Smooth muscle cell (in vitro differentiated cells): ENCODE data around the gene BLTP1. TPM values are rescaled to one million over a fixed set of nuclear protein-coding genes. Genes with fewer than 3 reads are reported as not detected.

Experiments
- DNase-seq: peaks from one replicate; lab custom pipeline; 2025; ENCODE audit not compliant: unreplicated experiment; lab: John Stamatoyannopoulos, UW
- H2AFZ ChIP-seq: fragments of 200-600 bp; sonication (generic); 2 replicates; pipeline ENCODE4 v1.6.0; 2016; ENCODE audit warnings: antibody characterized with exemption, low read depth, mild to moderate bottlenecking
- H3F3A ChIP-seq: fragments of 200-600 bp; sonication (generic); 2 replicates; pipeline ENCODE4 v1.6.0; 2017; ENCODE audit warnings: antibody characterized with exemption, low read depth
- H3K27ac ChIP-seq: fragments of 200-600 bp; sonication (generic); 2 replicates; pipeline ENCODE4 v1.5.1; 2016; ENCODE audit warnings: low read depth, mild to moderate bottlenecking
- H3K27me3 ChIP-seq: fragments of 200-600 bp; sonication (generic); 2 replicates; pipeline ENCODE4 v1.6.1; 2016; ENCODE audit warnings: low read depth, mild to moderate bottlenecking
- H3K36me3 ChIP-seq: fragments of 200-600 bp; sonication (generic); 2 replicates; pipeline ENCODE4 v1.5.1; 2016; ENCODE audit warnings: low read depth
- H3K4me1 ChIP-seq: fragments of 200-600 bp; sonication (generic); 2 replicates; pipeline ENCODE4 v1.5.1; 2016; ENCODE audit warnings: low read depth
- H3K4me2 ChIP-seq: fragments of 200-600 bp; sonication (generic); 2 replicates; pipeline ENCODE4 v1.6.0; 2016; ENCODE audit warnings: mild to moderate bottlenecking
- H3K4me3 ChIP-seq: fragments of 200-600 bp; sonication (generic); 2 replicates; pipeline ENCODE4 v1.5.1; 2016; ENCODE audit warnings: mild to moderate bottlenecking
- H3K79me2 ChIP-seq: fragments of 200-600 bp; sonication (generic); 2 replicates; pipeline ENCODE4 v1.6.0; 2016; ENCODE audit warnings: low read depth, mild to moderate bottlenecking
- H3K9ac ChIP-seq: fragments of 200-600 bp; sonication (generic); 2 replicates; pipeline ENCODE4 v1.6.0; 2016; ENCODE audit warnings: low read depth
- H3K9me3 ChIP-seq: fragments of 200-600 bp; sonication (generic); replicated peaks from 2 replicates; pipeline ENCODE4 v1.5.1; 2016; ENCODE audit warnings: low read depth
- H4K20me1 ChIP-seq: fragments of 200-600 bp; sonication (generic); 2 replicates; pipeline ENCODE4 v1.6.0; 2016; ENCODE audit warnings: low read depth
- WGBS: methylation state at CpG from one replicate; pipeline ENCODE4 v1.1.7; 2016; ENCODE audit warnings: low lambda C conversion rate; 5-methylcytosine and 5-hydroxymethylcytosine counted together
- polyA plus RNA-seq: library from polyadenylated mRNA; unstranded; fragments of >200 nt; fragmentation: Nextera tagmentation; extraction: Ambion mirVana; gene quantifications from 2 replicates; pipeline ENCODE4 v1.2.1, GENCODE V29; 2016
- total RNA-seq: library from RNA; depleted of rRNA; stranded (reverse); fragments of >200 nt; gene quantifications from 2 replicates; pipeline ENCODE4 v1.2.3, GENCODE V29; 2014
- TF ChIP-seq, protein P1 (sequence below): fragments of 200-600 bp; sonication (generic); IDR thresholded peaks from 2 replicates; pipeline ENCODE4 v1.5.1; 2017; ENCODE audit warnings: borderline replicate concordance, mild to moderate bottlenecking, antibody characterized with exemption; ENCODE audit not compliant: insufficient read depth, poor library complexity, severe bottlenecking

Gene BLTP1
- total and polyA plus RNA-seq, 2 experiments from 2014 or later: 4.7 to 80.5 TPM

DNA sequence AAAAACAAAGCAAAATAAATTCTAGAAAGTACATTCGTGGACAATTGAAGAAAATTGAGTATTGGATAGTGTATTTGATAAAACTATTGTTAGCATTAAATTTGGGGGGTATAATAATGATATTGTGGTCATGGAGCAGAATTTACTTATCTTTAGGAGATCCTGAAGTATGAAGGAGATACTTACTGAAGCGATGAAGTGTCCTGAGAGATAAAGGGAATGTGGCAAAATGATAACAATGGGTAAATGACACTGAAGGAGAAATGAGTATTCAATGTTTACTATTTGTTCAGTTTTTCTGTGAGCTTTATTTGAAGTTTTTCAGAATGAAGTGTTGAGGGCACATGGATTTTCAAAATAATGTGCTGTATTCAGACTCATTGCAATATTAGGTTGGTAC, 30.0 kb upstream of the BLTP1 start:
- no peak for DNase-seq
- Histone ChIP-seq H3K27ac (no peak overlapping the region), H3K79me2 (no peaks in the 10 kb centered on the region), H3K4me1 (no peaks in the 10 kb centered on the region), H3K36me3 (no peaks in the 10 kb centered on the region), H2AFZ (no peak overlapping the region), H3K9me3 (no peaks in the 10 kb centered on the region), H3F3A (no peaks in the 10 kb centered on the region), H4K20me1 (no peaks in the 10 kb centered on the region), H3K4me2 (no peak overlapping the region), H3K9ac (no peak overlapping the region), H3K27me3 (no peaks in the 10 kb centered on the region), H3K4me3 (no peak overlapping the region)
- WGBS: 82% methylated on average over 2 of the region's 2 CpGs
- TF ChIP-seq, protein P1, sequence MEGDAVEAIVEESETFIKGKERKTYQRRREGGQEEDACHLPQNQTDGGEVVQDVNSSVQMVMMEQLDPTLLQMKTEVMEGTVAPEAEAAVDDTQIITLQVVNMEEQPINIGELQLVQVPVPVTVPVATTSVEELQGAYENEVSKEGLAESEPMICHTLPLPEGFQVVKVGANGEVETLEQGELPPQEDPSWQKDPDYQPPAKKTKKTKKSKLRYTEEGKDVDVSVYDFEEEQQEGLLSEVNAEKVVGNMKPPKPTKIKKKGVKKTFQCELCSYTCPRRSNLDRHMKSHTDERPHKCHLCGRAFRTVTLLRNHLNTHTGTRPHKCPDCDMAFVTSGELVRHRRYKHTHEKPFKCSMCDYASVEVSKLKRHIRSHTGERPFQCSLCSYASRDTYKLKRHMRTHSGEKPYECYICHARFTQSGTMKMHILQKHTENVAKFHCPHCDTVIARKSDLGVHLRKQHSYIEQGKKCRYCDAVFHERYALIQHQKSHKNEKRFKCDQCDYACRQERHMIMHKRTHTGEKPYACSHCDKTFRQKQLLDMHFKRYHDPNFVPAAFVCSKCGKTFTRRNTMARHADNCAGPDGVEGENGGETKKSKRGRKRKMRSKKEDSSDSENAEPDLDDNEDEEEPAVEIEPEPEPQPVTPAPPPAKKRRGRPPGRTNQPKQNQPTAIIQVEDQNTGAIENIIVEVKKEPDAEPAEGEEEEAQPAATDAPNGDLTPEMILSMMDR: no peak

DNA sequence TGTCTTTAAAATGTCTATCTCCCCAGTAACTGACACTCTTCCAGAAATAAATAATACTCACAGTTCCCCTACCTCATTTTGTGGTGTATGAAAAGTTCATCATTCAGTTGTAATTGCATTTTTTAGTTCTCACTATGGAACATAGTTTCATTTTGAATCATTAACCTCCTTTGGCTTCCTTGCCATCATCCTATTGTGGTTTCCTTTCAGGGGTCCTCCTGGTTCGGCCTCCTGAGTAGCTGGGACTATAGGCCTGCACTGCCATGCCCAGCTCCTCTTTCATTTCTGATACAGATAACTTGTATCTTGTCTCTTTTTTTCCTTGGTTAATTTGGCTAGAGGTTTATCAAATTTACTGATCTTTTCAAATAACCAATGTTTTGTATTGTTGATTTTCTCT, 23.1 kb upstream of the BLTP1 start:
- TF ChIP-seq, protein P1: no peak
- 95% methylated on average over 1 of the region's 1 CpG for WGBS
- H3F3A ChIP-seq: no peaks in the 10 kb centered on the region

DNA sequence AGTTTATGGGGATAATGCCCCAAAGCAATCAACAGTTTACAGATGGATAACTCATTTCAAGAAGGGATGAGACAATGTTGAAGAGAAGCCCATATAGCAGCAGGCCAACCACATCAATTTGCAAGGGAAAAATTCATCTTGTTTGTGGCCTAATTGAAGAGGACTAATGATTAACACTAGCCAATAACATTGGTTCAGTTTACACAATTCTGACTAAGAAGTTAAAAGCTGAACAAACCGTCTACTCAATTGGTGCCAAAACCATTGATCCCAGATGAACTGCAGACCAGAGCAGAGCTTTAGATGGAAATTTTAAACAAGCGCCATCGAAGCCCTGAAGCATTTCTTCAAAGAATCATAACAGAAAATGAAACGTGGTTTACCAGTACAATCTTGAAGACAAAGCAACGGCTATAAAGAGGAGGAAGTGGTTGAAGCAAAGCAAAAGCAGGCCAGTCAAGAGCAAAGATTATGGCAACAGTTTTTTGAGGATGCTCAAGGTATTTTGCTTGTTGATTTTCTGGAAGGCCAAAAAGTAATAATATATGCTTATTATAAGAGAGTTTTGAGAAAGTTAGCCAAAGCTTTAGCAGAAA, 20.5 kb upstream of the BLTP1 start:
- no peak overlapping the region for H3K4me3 ChIP-seq
- H3K36me3 ChIP-seq: no peaks in the 10 kb centered on the region
- H3F3A ChIP-seq: no peaks in the 10 kb centered on the region
- no peak overlapping the region for H3K27ac ChIP-seq
- H3K79me2 ChIP-seq: no peaks in the 10 kb centered on the region
- no peak overlapping the region for H3K4me2 ChIP-seq
- 84% methylated on average over 5 of the region's 5 CpGs for WGBS
- H4K20me1 ChIP-seq: no peaks in the 10 kb centered on the region
- H2AFZ ChIP-seq: no peak overlapping the region
- no peaks in the 10 kb centered on the region for H3K9me3 ChIP-seq
- no peaks in the 10 kb centered on the region for H3K27me3 ChIP-seq
- no peak overlapping the region for H3K9ac ChIP-seq
- no peak for DNase-seq
- TF ChIP-seq, protein P1: no peak
- no peaks in the 10 kb centered on the region for H3K4me1 ChIP-seq

More for the DNA sequence above, 23.1 kb upstream of the BLTP1 start:
- H2AFZ ChIP-seq: no peak overlapping the region
- no peaks in the 10 kb centered on the region for H3K27me3 ChIP-seq
- no peaks in the 10 kb centered on the region for H3K9me3 ChIP-seq
- H3K4me2 ChIP-seq: no peak overlapping the region
- H3K36me3 ChIP-seq: no peaks in the 10 kb centered on the region
- H3K9ac ChIP-seq: no peak overlapping the region
- no peak overlapping the region for H3K27ac ChIP-seq
- H3K4me1 ChIP-seq: no peaks in the 10 kb centered on the region
- H3K79me2 ChIP-seq: no peaks in the 10 kb centered on the region
- no peak overlapping the region for H3K4me3 ChIP-seq
- H4K20me1 ChIP-seq: no peaks in the 10 kb centered on the region
- no peak for DNase-seq

DNA sequence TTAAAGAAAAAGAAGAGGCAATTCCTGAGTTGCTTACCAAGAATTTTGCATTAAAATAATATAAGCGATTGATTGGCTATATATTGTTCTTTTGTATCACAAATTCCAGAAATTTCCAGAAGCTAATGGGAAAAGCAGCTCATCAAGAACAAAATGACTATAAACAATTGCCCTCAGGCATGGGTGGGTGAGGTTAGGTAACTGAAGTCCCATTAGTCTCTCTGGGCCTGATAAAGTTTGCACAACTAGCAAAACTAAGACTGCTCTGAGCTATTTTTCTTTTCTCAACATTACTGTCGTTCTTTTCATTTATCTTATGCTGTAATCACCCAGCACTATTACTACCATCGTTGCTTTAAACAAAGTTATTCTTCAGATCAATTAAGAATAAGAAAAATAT, 19.2 kb upstream of the BLTP1 start:
- TF ChIP-seq, protein P1: no peak
- no peaks in the 10 kb centered on the region for H3K4me1 ChIP-seq
- no peaks in the 10 kb centered on the region for H3K9me3 ChIP-seq
- DNase-seq: no peak
- no peaks in the 10 kb centered on the region for H3F3A ChIP-seq
- H3K27ac ChIP-seq: no peak overlapping the region
- no peaks in the 10 kb centered on the region for H4K20me1 ChIP-seq
- no peak overlapping the region for H3K4me3 ChIP-seq
- no peak overlapping the region for H2AFZ ChIP-seq
- H3K79me2 ChIP-seq: no peaks in the 10 kb centered on the region
- no peaks in the 10 kb centered on the region for H3K36me3 ChIP-seq
- H3K4me2 ChIP-seq: no peak overlapping the region
- 73% methylated on average over 3 of the region's 3 CpGs for WGBS
- H3K9ac ChIP-seq: no peak overlapping the region
- no peaks in the 10 kb centered on the region for H3K27me3 ChIP-seq
